ENCODE results near the gene OR4S2. TPM values are rescaled to one million over a fixed set of nuclear protein-coding genes. Genes with fewer than 3 reads are reported as not detected.

Gene OR4S2
- total RNA-seq, result not detected

GRCh38 chr11:55648027-55648426 is at the start of gene OR4S2:
Gene OR4S2 (plus strand): TSS chr11:55648327. CDS start chr11:55650904, 2,577 bp downstream.

GRCh38 chr11:55607545-55607944 is 40.6 kb upstream of the OR4S2 start, which contains the start of gene OR4C11:
Gene OR4C11 (minus strand): TSS chr11:55607645. CDS start chr11:55604373, 3,272 bp downstream.

GRCh38 chr11:55634813-55635212 is 13.3 kb upstream of the OR4S2 start, which contains the start of gene OR4P4:
Gene OR4P4 (plus strand): TSS chr11:55635113.

GRCh38 chr11:55661901-55662300 is 13.8 kb downstream of the OR4S2 start, which contains the start of gene OR4C6:
Gene OR4C6 (plus strand): TSS chr11:55662201. CDS start chr11:55665167, 2,966 bp downstream.

Other genes starting within 250 kb of the OR4S2 start
- gene OR4C15, start 93.9 kb upstream of the OR4S2 start, total RNA-seq, result not detected
- not detected for gene OR4C16, start 76.2 kb upstream of the OR4S2 start, total RNA-seq
- gene OR4C11, start 40.7 kb upstream of the OR4S2 start, total RNA-seq, result not detected
- gene OR4P4, start 13.2 kb upstream of the OR4S2 start, total RNA-seq, result not detected
- gene OR4C6, start 13.9 kb downstream of the OR4S2 start, total RNA-seq, result not detected
- not detected for gene OR5D13, start 125.1 kb downstream of the OR4S2 start, total RNA-seq
- gene OR5D14, start 147.2 kb downstream of the OR4S2 start, total RNA-seq, result not detected
- not detected for gene OR5L1, start 163.0 kb downstream of the OR4S2 start, total RNA-seq
- not detected for gene OR5D18, start 171.3 kb downstream of the OR4S2 start, total RNA-seq
- not detected for gene OR5L2, start 178.9 kb downstream of the OR4S2 start, total RNA-seq
- gene OR5D16, start 190.4 kb downstream of the OR4S2 start, total RNA-seq, result not detected
- gene TRIM51, start 235.0 kb downstream of the OR4S2 start, total RNA-seq, result not detected